Testis (tissue), 3 donors: ENCODE data around the gene SLC6A8. TPM values are rescaled to one million over a fixed set of nuclear protein-coding genes. Genes with fewer than 3 reads are reported as not detected.
"Not testable (repeated sequence)": the region's sequence is repeated elsewhere in the genome, so short reads cannot be mapped to it uniquely, and the experiment has no call there.

Experiments used
- DNase-seq: peaks from one replicate; pipeline ENCODE4 v3.0.0-alpha.2; 2019
- H3K27ac ChIP-seq, 2 donors: fragments of 200-600 bp; sonication (generic); one replicate each; pipeline ENCODE4 v1.5.1; 2019
- H3K27me3 ChIP-seq: fragments of 200-600 bp; sonication (generic); one replicate; pipeline ENCODE4 v1.5.1; 2019
- H3K36me3 ChIP-seq: fragments of 200-600 bp; sonication (generic); one replicate; pipeline ENCODE4 v1.5.1; 2017; ENCODE audit warnings: low read depth; ENCODE audit errors: missing control alignments
- H3K4me1 ChIP-seq: fragments of 200-600 bp; sonication (generic); one replicate; pipeline ENCODE4 v1.5.1; 2019
- H3K4me3 ChIP-seq, 2 donors: fragments of 200-600 bp; sonication (generic); one replicate each; pipeline ENCODE4 v1.5.1; 2017 to 2019
- H3K9me3 ChIP-seq: fragments of 200-600 bp; sonication (generic); one replicate; pipeline ENCODE4 v1.5.1; 2017
- CTCF ChIP-seq, 3 experiments: fragments of 450-650 bp in 2 of 3; fragments of 200-600 bp in 1 of 3; sonication (generic) in 1 of 3; IDR thresholded peaks; one replicate each; pipeline ENCODE4 v1.5.1; 2016 to 2019; ENCODE audit warnings: antibody characterized with exemption in 3 of 3, mild to moderate bottlenecking in 2 of 3, moderate library complexity in 1 of 3
- POLR2A ChIP-seq: fragments of 450-650 bp; IDR thresholded peaks from one replicate; pipeline ENCODE4 v1.6.1; 2017; ENCODE audit warnings: antibody characterized with exemption, mild to moderate bottlenecking, moderate library complexity
- WGBS, 2 donors: methylation state at CpG; one replicate each; pipeline ENCODE4 v1.1.5; 2018; 5-methylcytosine and 5-hydroxymethylcytosine counted together
- intact Hi-C: fragments of 100-400 bp; cut with DNase I; formaldehyde crosslinking; loops from one replicate; pipeline ENCODE4 v1.15.1; 2023; ENCODE audit warnings: low total_unique reads
- polyA plus RNA-seq: library from polyadenylated mRNA; stranded (reverse); fragments of 350-450 nt; fragmentation: Illumina TruSeq; extraction: RNeasy Lipid Tissue Mini Kit (QIAGEN cat#74804); gene quantifications from one replicate; pipeline ENCODE4 v1.2.3, GENCODE V29; 2014; ENCODE audit warnings: low read depth, low replicate concordance; ENCODE audit not compliant: insufficient read depth
- total RNA-seq, 2 donors: library from RNA; depleted of rRNA; stranded (reverse); fragments of >200 nt; gene quantifications; one replicate each; pipeline ENCODE4 v1.2.3, GENCODE V29; 2016

The SLC6A8 gene
- total and polyA plus RNA-seq, 3 donors from 2014 or later, result 73.5 to 107 (median 91.3) TPM

GRCh38 chrX:153728095-153728494, 40.4 kb downstream of the SLC6A8 start:
- intact Hi-C loops, result loop anchor here (10.0 kb wide), 1 partner anchor 67 kb away; the partner anchor contains the start of genes IDH3G and SSR4
- WGBS, 2 donors, result 73 to 85% methylated on average over 4 to 6 of the region's 6 CpGs
- Histone ChIP-seq H3K9me3 (no peaks in the 10 kb centered on the region), H3K27me3 (no peaks in the 10 kb centered on the region), H3K36me3 (no peaks in the 10 kb centered on the region), H3K27ac (no peak overlapping the region), H3K4me3 (no peak overlapping the region), H3K4me1 (no peaks in the 10 kb centered on the region)
- TF ChIP-seq POLR2A (no peak), CTCF (IDR thresholded peaks at IDR 0.05) (no peak)
- no peak for DNase-seq

GRCh38 chrX:153728951-153729631, 41.4 kb downstream of the SLC6A8 start:
- intact Hi-C loops, result loop anchor here (10.0 kb wide), 1 partner anchor 66 kb away; the partner anchor contains the start of genes IDH3G and SSR4
- TF ChIP-seq CTCF (IDR thresholded peaks at IDR 0.05) (no peak), POLR2A (no peak)

GRCh38 chrX:153730115-153730514, 42.4 kb downstream of the SLC6A8 start:
- H3K4me1 ChIP-seq, H3K4me3 ChIP-seq, H3K9me3 ChIP-seq, intact Hi-C loops, DNase-seq, H3K27ac ChIP-seq, H3K27me3 ChIP-seq, H3K36me3 ChIP-seq: not testable (repeated sequence)
- WGBS, 2 donors, result 90 to 91% methylated on average over 21 of the region's 23 CpGs

More at GRCh38 chrX:153728951-153729631, 41.4 kb downstream of the SLC6A8 start:
- Histone ChIP-seq H3K4me1 (no peaks in the 10 kb centered on the region), H3K27me3 (no peaks in the 10 kb centered on the region), H3K9me3 (no peaks in the 10 kb centered on the region), H3K27ac (no peak overlapping the region), H3K36me3 (no peaks in the 10 kb centered on the region), H3K4me3 (no peak overlapping the region)
- WGBS, 2 donors, result 92 to 93% methylated on average over 4 to 22 of the region's 23 CpGs
- no peak for DNase-seq

GRCh38 chrX:153731117-153731844, 43.6 kb downstream of the SLC6A8 start:
- 76 to 97% methylated on average over 6 of the region's 6 CpGs for WGBS, 2 donors
- no peak for DNase-seq
- intact Hi-C loops, result no loop called here

More at GRCh38 chrX:153731117-153731844, 43.6 kb downstream of the SLC6A8 start:
- Histone ChIP-seq H3K27ac (no peak overlapping the region), H3K27me3 (no peaks in the 10 kb centered on the region), H3K36me3 (no peaks in the 10 kb centered on the region), H3K9me3 (no peaks in the 10 kb centered on the region), H3K4me3 (no peak overlapping the region), H3K4me1 (no peaks in the 10 kb centered on the region)
- TF ChIP-seq CTCF (IDR thresholded peaks at IDR 0.05), result no peak
- TF ChIP-seq POLR2A, result no peak
